T follicular helper cell (primary cell): ENCODE measurements around the gene RIN2.

Experiments
- DNase-seq: peaks from one replicate; pipeline ENCODE4 v3.0.0-alpha.2; 2020; ENCODE audit warnings: low read depth
- total RNA-seq, 2 experiments: gene quantifications; one replicate each; lab custom pipeline; 2026; lab: John Stamatoyannopoulos, UW

The RIN2 gene
- 0.04 to 0.06 reads per million in 2 experiments for total RNA-seq

GRCh38 chr20:19758133-19758500 is at the start of gene RIN2:
Gene RIN2, plus strand, starts transcription at chr20:19758258. Its CDS starts 131,344 bp downstream, at chr20:19889602.
- no peak for DNase-seq

- DNase-seq, result no peak
These were observed 48.3 kb upstream of the RIN2 start for GRCh38 chr20:19709635-19710335.

- DNase-seq, result no peak
These were observed 47.5 kb upstream of the RIN2 start for GRCh38 chr20:19710336-19711120.

GRCh38 chr20:19711126-19711525 is 46.9 kb upstream of the RIN2 start:
- DNase-seq, result no peak

GRCh38 chr20:19712721-19713260 is 45.3 kb upstream of the RIN2 start:
- no peak for DNase-seq

- no peak for DNase-seq
These were observed 44.1 kb upstream of the RIN2 start for GRCh38 chr20:19713822-19714578.

- DNase-seq, result no peak
These were observed 43.5 kb upstream of the RIN2 start for GRCh38 chr20:19714579-19714840.

GRCh38 chr20:19715986-19716385 is 42.1 kb upstream of the RIN2 start:
- no peak for DNase-seq

GRCh38 chr20:19718880-19719279 is 39.2 kb upstream of the RIN2 start:
- no peak for DNase-seq

GRCh38 chr20:19720991-19721390 is 37.1 kb upstream of the RIN2 start:
- no peak for DNase-seq

GRCh38 chr20:19723051-19723450 is 35.0 kb upstream of the RIN2 start:
- no peak for DNase-seq

- DNase-seq, result no peak
These were observed 34.1 kb upstream of the RIN2 start for GRCh38 chr20:19723813-19724430.

GRCh38 chr20:19725373-19725772 is 32.7 kb upstream of the RIN2 start:
- no peak for DNase-seq

- DNase-seq, result no peak
These were observed 32.1 kb upstream of the RIN2 start for GRCh38 chr20:19725814-19726525.

GRCh38 chr20:19727251-19727847 is 30.7 kb upstream of the RIN2 start:
- DNase-seq, result no peak

- no peak for DNase-seq
These were observed 28.4 kb upstream of the RIN2 start for GRCh38 chr20:19729672-19730071.

- no peak for DNase-seq
These were observed 27.4 kb upstream of the RIN2 start for GRCh38 chr20:19730706-19731105.

- no peak for DNase-seq
These were observed 23.2 kb upstream of the RIN2 start for GRCh38 chr20:19734811-19735210.

GRCh38 chr20:19735446-19735845 is 22.6 kb upstream of the RIN2 start:
- no peak for DNase-seq

- no peak for DNase-seq
These were observed 21.0 kb upstream of the RIN2 start for GRCh38 chr20:19737025-19737424.

GRCh38 chr20:19738951-19739350 is 19.1 kb upstream of the RIN2 start:
- no peak for DNase-seq
